Measurements from ENCODE around the gene AASDH. TPM values are rescaled to one million over a fixed set of nuclear protein-coding genes. Genes with fewer than 3 reads are reported as not detected.

Gene AASDH
- total RNA-seq, 1 experiment from 2014 or later: 11.5 TPM

- Histone ChIP-seq H3K4me1 (replicated peaks; ENCODE audit: insufficient read depth) (no peaks in the 10 kb centered on the region), H3F3A (ENCODE audit: insufficient read depth, low read depth) (no peaks in the 10 kb centered on the region), H3K27ac (no peak overlapping the region), H4K20me1 (ENCODE audit: insufficient read depth) (no peaks in the 10 kb centered on the region), H3K79me2 (ENCODE audit: low read depth) (no peaks in the 10 kb centered on the region), H3K27me3 (ENCODE audit: insufficient read depth, low read depth) (no peaks in the 10 kb centered on the region), H3K9me2 (ENCODE audit: insufficient read depth) (no peaks in the 10 kb centered on the region), H3K9me3 (ENCODE audit: insufficient read depth, low read depth) (no peaks in the 10 kb centered on the region), H3K4me2 (no peak overlapping the region), H2AFZ (no peak overlapping the region), H3K4me3 (no peak overlapping the region), H3K36me3 (ENCODE audit: low read depth) (peaks cover under 1% of the 10 kb centered on the region; the same call in 1 of the 2 replicates)
- ChIA-PET CTCF (no interaction called here), POLR2A (ENCODE audit: unreplicated experiment) (no interaction called here)
- intact Hi-C loops (cut with micrococcal nuclease; ENCODE audit: unreplicated experiment): no loop called here
- no TSS peak for BruUV-seq (replicated peaks)
- no peak for DNase-seq
- TF ChIP-seq CTCF (conservative IDR thresholded peaks at IDR 0.05): no peak
- TF ChIP-seq EZH2 (IDR thresholded peaks at IDR 0.05; ENCODE audit: low read depth): no peak
Observed at GRCh38 chr4:56375458-56375857, 11.8 kb downstream of the AASDH start.

- intact Hi-C loops (cut with micrococcal nuclease; ENCODE audit: unreplicated experiment): no loop called here
- Histone ChIP-seq H3K27ac (no peak overlapping the region), H3K4me3 (no peak overlapping the region), H3K36me3 (ENCODE audit: low read depth) (no peaks in the 10 kb centered on the region), H3F3A (ENCODE audit: insufficient read depth, low read depth) (no peaks in the 10 kb centered on the region), H3K9me2 (ENCODE audit: insufficient read depth) (no peaks in the 10 kb centered on the region), H3K4me2 (no peak overlapping the region), H2AFZ (no peak overlapping the region), H3K79me2 (ENCODE audit: low read depth) (no peaks in the 10 kb centered on the region), H3K4me1 (replicated peaks; ENCODE audit: insufficient read depth) (no peaks in the 10 kb centered on the region), H4K20me1 (ENCODE audit: insufficient read depth) (no peaks in the 10 kb centered on the region), H3K27me3 (ENCODE audit: insufficient read depth, low read depth) (no peaks in the 10 kb centered on the region), H3K9me3 (ENCODE audit: insufficient read depth, low read depth) (no peaks in the 10 kb centered on the region)
- CTCF ChIA-PET: no interaction called here
- POLR2A ChIA-PET (ENCODE audit: unreplicated experiment): no interaction called here
- BruUV-seq (replicated peaks): no TSS peak
- TF ChIP-seq EZH2 (IDR thresholded peaks at IDR 0.05; ENCODE audit: low read depth): no peak
- no peak for TF ChIP-seq CTCF (conservative IDR thresholded peaks at IDR 0.05)
- DNase-seq: no peak
Observed at GRCh38 chr4:56374956-56375355, 12.3 kb downstream of the AASDH start.

GRCh38 chr4:56372774-56373173, 14.5 kb downstream of the AASDH start:
- no peaks in the 10 kb centered on the region for H3K9me2 ChIP-seq (ENCODE audit: insufficient read depth)
- H3K27ac ChIP-seq: no peak overlapping the region
- H3K36me3 ChIP-seq (ENCODE audit: low read depth): no peaks in the 10 kb centered on the region
- no peak for TF ChIP-seq EZH2 (IDR thresholded peaks at IDR 0.05; ENCODE audit: low read depth)
- no peak for TF ChIP-seq CTCF (conservative IDR thresholded peaks at IDR 0.05)
- no peak overlapping the region for H2AFZ ChIP-seq
- intact Hi-C loops (cut with micrococcal nuclease; ENCODE audit: unreplicated experiment): no loop called here
- POLR2A ChIA-PET (ENCODE audit: unreplicated experiment): no interaction called here
- no peak overlapping the region for H3K4me2 ChIP-seq
- no peaks in the 10 kb centered on the region for H3K27me3 ChIP-seq (ENCODE audit: insufficient read depth, low read depth)
- BruUV-seq (replicated peaks): no TSS peak
- no peaks in the 10 kb centered on the region for H3K9me3 ChIP-seq (ENCODE audit: insufficient read depth, low read depth)
- H3K4me3 ChIP-seq: no peak overlapping the region
- no peaks in the 10 kb centered on the region for H3F3A ChIP-seq (ENCODE audit: insufficient read depth, low read depth)
- no peak for DNase-seq
- H3K4me1 ChIP-seq (replicated peaks; ENCODE audit: insufficient read depth): no peaks in the 10 kb centered on the region
- CTCF ChIA-PET: no interaction called here
- no peaks in the 10 kb centered on the region for H4K20me1 ChIP-seq (ENCODE audit: insufficient read depth)
- H3K79me2 ChIP-seq (ENCODE audit: low read depth): no peaks in the 10 kb centered on the region
